Keratinocyte (primary cell): Measurements from ENCODE around the gene NLGN3. TPM values are rescaled to one million over a fixed set of nuclear protein-coding genes. Genes with fewer than 3 reads are reported as not detected.

ENCODE experiments used
- DNase-seq: peaks from one replicate; pipeline ENCODE4 v3.0.0-alpha.2; 2011; ENCODE audit warnings: low read depth, missing footprints, low spot score
- FAIRE-seq: peaks from 2 replicates; lab custom pipeline; 2011; peaks lifted over from hg19 to GRCh38; lab: Jason Lieb, UNC
- H2AFZ ChIP-seq: 2 replicates; pipeline ENCODE4 v1.6.0; 2012; ENCODE audit warnings: low read length, control low read depth, inconsistent platforms; ENCODE audit not compliant: control insufficient read depth
- H3K27ac ChIP-seq: 2 replicates; pipeline ENCODE4 v1.5.1; 2011; ENCODE audit warnings: low read length; ENCODE audit not compliant: control insufficient read depth, insufficient read depth
- H3K27me3 ChIP-seq: 3 replicates; pipeline ENCODE4 v1.6.0; 2011; ENCODE audit warnings: low read length; ENCODE audit not compliant: control insufficient read depth, insufficient read depth; ENCODE audit errors: extremely low read depth
- H3K36me3 ChIP-seq, 2 experiments: 2 replicates in 1 of 2; 3 replicates in 1 of 2; pipeline ENCODE4 v1.5.1; 2011; ENCODE audit warnings: low read length in 2 of 2, mild to moderate bottlenecking in 1 of 2; ENCODE audit not compliant: control insufficient read depth in 2 of 2, insufficient read depth in 2 of 2; ENCODE audit errors: extremely low read depth in 1 of 2
- H3K4me1 ChIP-seq: 3 replicates; pipeline ENCODE4 v1.5.1; 2011; ENCODE audit warnings: low read length; ENCODE audit not compliant: control insufficient read depth, insufficient read depth; ENCODE audit errors: extremely low read depth
- H3K4me2 ChIP-seq: 3 replicates; pipeline ENCODE4 v1.6.0; 2011; ENCODE audit warnings: low read depth, low read length; ENCODE audit not compliant: control insufficient read depth, insufficient read depth; ENCODE audit errors: extremely low read depth
- H3K4me3 ChIP-seq, 3 experiments: fragments of 200-600 bp in 1 of 3; sonication (generic) in 1 of 3; 2 replicates in 2 of 3; 3 replicates in 1 of 3; pipeline ENCODE4 v1.5.1; 2011 to 2016; ENCODE audit warnings: low read length in 3 of 3, mild to moderate bottlenecking in 3 of 3, control low read depth in 2 of 3, inconsistent platforms in 1 of 3, low read depth in 1 of 3, mixed read lengths in 1 of 3, mixed run types in 1 of 3, moderate library complexity in 1 of 3; ENCODE audit not compliant: control insufficient read depth in 2 of 3, insufficient read depth in 2 of 3; ENCODE audit errors: extremely low read depth in 1 of 3
- H3K79me2 ChIP-seq: 2 replicates; pipeline ENCODE4 v1.6.0; 2012; ENCODE audit warnings: low read length; ENCODE audit not compliant: control insufficient read depth, insufficient read depth
- H3K9ac ChIP-seq: 3 replicates; pipeline ENCODE4 v1.6.0; 2011; ENCODE audit warnings: low read length; ENCODE audit not compliant: control insufficient read depth, insufficient read depth; ENCODE audit errors: extremely low read depth
- H3K9me1 ChIP-seq: 3 replicates; pipeline ENCODE4 v1.6.0; 2011; ENCODE audit warnings: low read length; ENCODE audit not compliant: control insufficient read depth, insufficient read depth; ENCODE audit errors: extremely low read depth
- H3K9me3 ChIP-seq: 2 replicates; pipeline ENCODE4 v1.5.1; 2012; ENCODE audit warnings: low read depth, low read length; ENCODE audit not compliant: control insufficient read depth
- H4K20me1 ChIP-seq: 3 replicates; pipeline ENCODE4 v1.6.0; 2011; ENCODE audit warnings: low read length; ENCODE audit not compliant: control insufficient read depth, insufficient read depth; ENCODE audit errors: extremely low read depth
- EZH2 ChIP-seq: IDR thresholded peaks from one replicate; pipeline ENCODE4 v1.6.1; 2012; ENCODE audit warnings: inconsistent platforms, mild to moderate bottlenecking, low read length, moderate library complexity
- dilution Hi-C: fragments of 300-500 bp; cut with MboI; formaldehyde crosslinking; loops from one replicate; pipeline ENCODE4 v1.7.0; 2020; ENCODE audit warnings: low sequenced_read_pairs; ENCODE audit not compliant: extremely low pct_ligation_motif_present
- polyA plus RNA-seq, 5 experiments: library from polyadenylated mRNA; depleted of rRNA in 3 of 5; stranded (reverse) in 3 of 5; stranded (forward) in 1 of 5; unstranded in 1 of 5; fragments of >200 nt; gene quantifications; 1 replicate in 1 of 5; 2 replicates in 3 of 5; 3 replicates in 1 of 5; pipeline versions ENCODE4 v1.2.1 to v1.2.3, GENCODE V29; 2011 to 2012; ENCODE audit warnings: missing spikeins in 2 of 5, low read depth in 1 of 5, low replicate concordance in 1 of 5
- TF ChIP-seq, protein P1 (sequence below), 3 experiments: IDR thresholded peaks in 1 of 3; conservative IDR thresholded peaks in 1 of 3; optimal IDR thresholded peaks in 1 of 3; 2 replicates in 2 of 3; 3 replicates in 1 of 3; pipeline versions ENCODE3 to v1.5.1; 2011; ENCODE audit warnings: low read length in 3 of 3, mild to moderate bottlenecking in 3 of 3, moderate library complexity in 2 of 3, control low read depth in 1 of 3, inconsistent platforms in 1 of 3; ENCODE audit not compliant: insufficient read depth in 2 of 3; ENCODE audit errors: extremely low read depth in 1 of 3

NLGN3 gene
- polyA plus RNA-seq, 1 donor (not counting 4 experiments of a cell fraction or from before 2014, with no cell fraction given): 0.05 TPM

DNA sequence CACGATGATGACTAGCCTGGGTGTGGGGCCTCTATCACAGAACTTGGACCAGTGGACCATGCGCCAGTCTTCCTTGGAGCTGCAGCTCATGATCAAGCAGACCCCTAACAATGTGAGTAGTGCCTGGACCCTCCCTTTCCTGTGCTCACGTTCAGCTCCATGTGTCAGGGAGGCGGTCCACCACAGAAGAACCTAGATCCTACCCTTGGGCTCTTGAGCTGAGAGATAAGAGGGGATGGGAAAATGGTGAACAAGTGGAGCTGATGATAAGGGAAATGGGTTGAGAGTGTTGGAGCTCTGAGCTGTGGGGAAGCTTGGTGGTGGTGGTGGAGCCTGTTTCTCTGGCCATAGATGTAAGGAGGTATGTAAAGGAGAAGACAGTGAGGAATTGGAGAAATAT is 13.1 kb upstream of the NLGN3 start:
- H3K79me2 ChIP-seq: no peaks in the 10 kb centered on the region
- dilution Hi-C loops: no loop called here
- H3K9me1 ChIP-seq: no peaks in the 10 kb centered on the region
- H3K4me1 ChIP-seq: no peaks in the 10 kb centered on the region
- DNase-seq (no peak), FAIRE-seq (no peak)
- no peak overlapping the region for H2AFZ ChIP-seq
- no peak for TF ChIP-seq EZH2
- TF ChIP-seq, protein P1, sequence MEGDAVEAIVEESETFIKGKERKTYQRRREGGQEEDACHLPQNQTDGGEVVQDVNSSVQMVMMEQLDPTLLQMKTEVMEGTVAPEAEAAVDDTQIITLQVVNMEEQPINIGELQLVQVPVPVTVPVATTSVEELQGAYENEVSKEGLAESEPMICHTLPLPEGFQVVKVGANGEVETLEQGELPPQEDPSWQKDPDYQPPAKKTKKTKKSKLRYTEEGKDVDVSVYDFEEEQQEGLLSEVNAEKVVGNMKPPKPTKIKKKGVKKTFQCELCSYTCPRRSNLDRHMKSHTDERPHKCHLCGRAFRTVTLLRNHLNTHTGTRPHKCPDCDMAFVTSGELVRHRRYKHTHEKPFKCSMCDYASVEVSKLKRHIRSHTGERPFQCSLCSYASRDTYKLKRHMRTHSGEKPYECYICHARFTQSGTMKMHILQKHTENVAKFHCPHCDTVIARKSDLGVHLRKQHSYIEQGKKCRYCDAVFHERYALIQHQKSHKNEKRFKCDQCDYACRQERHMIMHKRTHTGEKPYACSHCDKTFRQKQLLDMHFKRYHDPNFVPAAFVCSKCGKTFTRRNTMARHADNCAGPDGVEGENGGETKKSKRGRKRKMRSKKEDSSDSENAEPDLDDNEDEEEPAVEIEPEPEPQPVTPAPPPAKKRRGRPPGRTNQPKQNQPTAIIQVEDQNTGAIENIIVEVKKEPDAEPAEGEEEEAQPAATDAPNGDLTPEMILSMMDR (optimal IDR thresholded peaks at IDR 0.05 in 1 of 3, IDR thresholded peaks at IDR 0.05 in 1 of 3, conservative IDR thresholded peaks at IDR 0.05 in 1 of 3; ENCODE audit: extremely low read depth in 1 of 3, insufficient read depth in 2 of 3, low read length in 3 of 3): no peak
- no peaks in the 10 kb centered on the region for H4K20me1 ChIP-seq
- no peaks in the 10 kb centered on the region for H3K9me3 ChIP-seq
- no peak overlapping the region for H3K4me3 ChIP-seq
- peaks cover 12 to 21% of the 10 kb centered on the region in 2 experiments for H3K36me3 ChIP-seq
- H3K9ac ChIP-seq: no peak overlapping the region
- no peak overlapping the region for H3K4me2 ChIP-seq
- H3K27ac ChIP-seq: no peak overlapping the region
- no peaks in the 10 kb centered on the region for H3K27me3 ChIP-seq

DNA sequence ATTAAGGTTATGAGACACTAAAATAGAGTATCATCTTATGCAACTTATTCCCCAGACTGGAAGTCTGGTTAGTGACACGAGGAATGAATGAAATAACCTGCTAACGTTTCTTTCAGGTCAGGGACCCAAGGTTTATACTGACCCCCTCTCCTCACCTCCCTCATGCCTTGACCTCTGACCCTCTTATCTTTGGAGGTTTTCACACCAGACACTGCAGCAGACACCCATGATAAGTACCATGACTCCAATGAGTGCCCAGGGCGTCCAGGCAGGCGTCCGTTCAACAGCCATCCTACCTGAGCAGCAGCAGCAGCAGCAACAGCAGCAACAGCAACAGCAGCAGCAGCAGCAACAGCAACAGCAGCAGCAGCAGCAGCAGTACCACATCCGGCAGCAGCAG is 4.2 kb upstream of the NLGN3 start:
- H3K4me1 ChIP-seq: no peaks in the 10 kb centered on the region
- TF ChIP-seq EZH2: no peak
- TF ChIP-seq, protein P1 (optimal IDR thresholded peaks at IDR 0.05 in 1 of 3, IDR thresholded peaks at IDR 0.05 in 1 of 3, conservative IDR thresholded peaks at IDR 0.05 in 1 of 3; ENCODE audit: extremely low read depth in 1 of 3, insufficient read depth in 2 of 3, low read length in 3 of 3): no peak
- H2AFZ ChIP-seq: no peak overlapping the region
- dilution Hi-C loops: no loop called here
- no peak overlapping the region for H3K27ac ChIP-seq
- no peak overlapping the region for H3K4me2 ChIP-seq
- no peaks in the 10 kb centered on the region for H3K9me3 ChIP-seq
- H4K20me1 ChIP-seq: no peaks in the 10 kb centered on the region
- H3K79me2 ChIP-seq: no peaks in the 10 kb centered on the region
- no peaks in the 10 kb centered on the region for H3K27me3 ChIP-seq
- H3K9ac ChIP-seq: no peak overlapping the region
- FAIRE-seq (no peak), DNase-seq (no peak)
- H3K36me3 ChIP-seq: peaks cover 4 to 8% of the 10 kb centered on the region in 2 experiments
- no peak overlapping the region for H3K4me3 ChIP-seq
- H3K9me1 ChIP-seq: no peaks in the 10 kb centered on the region
